Renal cortex interstitium (tissue), 11 donors: ENCODE results near the gene G3BP2. TPM values are rescaled to one million over a fixed set of nuclear protein-coding genes. Genes with fewer than 3 reads are reported as not detected.

ENCODE experiments used
- DNase-seq, 11 donors: peaks; one replicate each; pipeline ENCODE4 v3.0.0-alpha.2; 2013; ENCODE audit warnings: low read depth in 9 of 11, low spot score in 4 of 11; ENCODE audit errors: extremely low read depth in 1 of 11
- polyA plus RNA-seq, 3 donors: library from polyadenylated mRNA; unstranded; fragments of 120-200 nt; gene quantifications; one replicate each; pipeline ENCODE4 v1.2.1, GENCODE V29; 2013; ENCODE audit not compliant: insufficient read length in 3 of 3

Gene G3BP2
- polyA plus RNA-seq, 3 donors = 158 to 189 (median 166) TPM

DNA sequence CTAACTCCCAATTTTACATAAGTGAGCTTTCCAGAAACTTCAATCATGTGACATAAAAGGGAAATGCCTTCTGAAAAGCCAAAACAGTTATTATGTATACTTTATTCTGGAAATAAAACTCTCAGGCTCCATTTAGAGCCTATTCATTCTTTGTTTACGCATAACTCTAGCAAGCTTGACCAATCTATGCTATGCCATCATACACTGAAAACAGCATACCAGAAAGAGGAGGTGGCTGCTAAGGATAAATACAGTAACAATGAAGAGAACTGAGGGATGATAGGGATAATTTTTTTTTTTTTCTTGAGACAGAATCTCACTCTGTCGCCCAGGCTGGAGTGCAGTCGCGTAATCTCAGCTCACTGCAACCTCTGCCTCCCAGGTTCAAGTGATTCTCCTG, 67.3 kb downstream of the G3BP2 start:
- DNase-seq = no peak

DNA sequence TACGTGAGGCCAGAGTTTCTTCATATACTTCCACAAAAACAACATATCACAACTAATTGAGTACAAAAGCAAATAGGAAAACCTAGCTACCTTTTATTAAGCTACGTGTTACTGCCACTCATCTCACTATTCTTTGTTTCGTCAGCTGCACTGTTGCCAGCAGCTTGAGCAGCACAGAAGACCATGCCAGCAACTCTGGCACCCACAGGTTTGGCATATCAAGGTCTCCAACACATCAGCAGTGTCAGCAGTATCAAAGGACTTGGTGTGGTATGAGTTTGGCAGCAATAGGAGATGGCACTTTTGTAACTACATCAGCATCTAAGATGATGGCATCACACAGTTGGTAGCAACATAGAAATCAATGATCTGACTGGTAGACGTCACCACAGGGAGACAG, 73.6 kb downstream of the G3BP2 start:
- no peak for DNase-seq

DNA sequence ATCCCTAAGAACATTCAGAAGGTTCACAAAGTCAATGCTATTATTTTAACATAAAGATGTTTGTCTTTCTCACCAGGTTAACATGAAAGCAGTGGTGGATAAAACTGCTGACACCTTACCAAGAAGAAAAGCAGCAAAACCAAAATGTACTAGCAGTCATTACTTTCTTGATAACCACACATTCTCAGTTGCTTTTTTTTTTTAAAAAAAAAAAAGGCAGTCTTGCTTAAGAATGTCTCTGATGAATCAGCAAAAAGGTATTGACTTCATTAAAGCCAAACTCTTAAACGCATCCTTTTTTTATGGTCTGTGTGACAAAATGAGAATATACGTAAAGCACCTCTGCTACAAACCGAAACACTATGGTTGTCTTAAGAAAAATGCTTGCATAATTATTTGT, 74.8 kb downstream of the G3BP2 start:
- no peak for DNase-seq

DNA sequence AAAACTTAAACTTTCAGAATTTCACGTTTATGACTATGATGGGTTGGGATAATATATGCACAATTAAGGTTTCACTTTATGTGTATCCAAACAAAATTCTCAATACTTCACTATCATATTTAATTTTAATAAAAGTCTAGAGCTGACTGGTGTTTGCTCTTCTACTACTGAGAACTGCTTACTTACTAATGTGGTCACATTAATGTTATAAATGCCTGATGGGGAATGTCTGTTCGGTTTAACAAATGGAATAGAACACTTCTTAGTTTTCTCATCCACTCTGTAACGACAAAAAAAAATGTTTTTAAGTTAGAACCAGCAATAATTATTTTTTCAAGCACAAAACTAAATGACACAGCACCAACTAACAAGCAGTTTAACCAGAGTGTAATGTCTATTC, 77.2 kb downstream of the G3BP2 start:
- DNase-seq = no peak

DNA sequence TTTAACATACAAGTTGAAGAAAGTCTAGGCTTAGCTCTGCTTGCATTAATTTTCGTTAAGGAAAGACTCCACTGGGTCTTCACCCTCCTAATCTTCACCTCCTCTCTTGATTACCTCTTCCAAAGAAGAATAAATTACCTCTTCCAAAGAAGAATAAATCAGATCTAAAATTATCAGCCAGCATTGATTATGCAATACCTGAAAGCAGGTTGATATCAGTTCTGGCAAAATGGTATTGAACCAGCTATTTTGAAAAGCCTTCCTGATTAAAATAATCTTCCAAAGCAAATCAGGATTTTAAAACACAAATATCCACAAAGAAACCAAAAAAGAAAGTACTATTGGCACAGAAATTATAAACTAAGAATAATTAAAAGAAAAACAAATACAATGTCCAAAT, 79.8 kb downstream of the G3BP2 start:
- no peak for DNase-seq

Other genes with a start within 250 kb of the G3BP2 start
- gene RCHY1, start 159.0 kb downstream of the G3BP2 start, polyA plus RNA-seq = 10 to 100 TPM; 46.3 to 63.1 (median 52.2) TPM
- 10 to 100 TPM; 18.2 to 31.0 (median 20.0) TPM for gene THAP6, start 158.9 kb downstream of the G3BP2 start, polyA plus RNA-seq
- gene ODAPH, start 117.3 kb downstream of the G3BP2 start, polyA plus RNA-seq = under 1 TPM in 2 of 3 donors, not detected in 1; 0.16 to 0.29 TPM
- 10 to 100 TPM; 10.5 to 12.7 (median 10.8) TPM for gene CDKL2, start 42.9 kb downstream of the G3BP2 start, polyA plus RNA-seq
- 10 to 100 TPM; 76.8 to 86.5 (median 84.7) TPM for gene USO1, start 51.2 kb upstream of the G3BP2 start, polyA plus RNA-seq
- gene PPEF2, start 229.0 kb upstream of the G3BP2 start, polyA plus RNA-seq = under 1 TPM in 1 of 3 donors, not detected in 2; 0.35 TPM